Hepatocyte (in vitro differentiated cells): Measurements from ENCODE around the gene SLC12A6. TPM values are rescaled to one million over a fixed set of nuclear protein-coding genes. Genes with fewer than 3 reads are reported as not detected.

Experiments
- DNase-seq: peaks from one replicate; pipeline ENCODE4 v3.0.0-alpha.2; 2016; ENCODE audit warnings: low spot score
- H2AFZ ChIP-seq: fragments of 200-600 bp; sonication (generic); 2 replicates; pipeline ENCODE4 v1.6.0; 2016; ENCODE audit warnings: antibody characterized with exemption, mild to moderate bottlenecking
- H3K27ac ChIP-seq: fragments of 200-600 bp; sonication (generic); 2 replicates; pipeline ENCODE4 v1.5.1; 2016; ENCODE audit warnings: mild to moderate bottlenecking
- H3K27me3 ChIP-seq: fragments of 200-600 bp; sonication (generic); 2 replicates; pipeline ENCODE4 v1.6.1; 2016
- H3K36me3 ChIP-seq: fragments of 200-600 bp; sonication (generic); replicated peaks from 2 replicates; pipeline ENCODE4 v1.5.1; 2016; ENCODE audit warnings: low read depth; ENCODE audit not compliant: insufficient read depth
- H3K4me1 ChIP-seq: fragments of 200-600 bp; sonication (generic); 2 replicates; pipeline ENCODE4 v1.5.1; 2016; ENCODE audit warnings: mild to moderate bottlenecking, moderate library complexity; ENCODE audit not compliant: insufficient read depth
- H3K4me2 ChIP-seq: fragments of 200-600 bp; sonication (generic); 2 replicates; pipeline ENCODE4 v1.6.0; 2016
- H3K4me3 ChIP-seq: fragments of 200-600 bp; sonication (generic); 2 replicates; pipeline ENCODE4 v1.5.1; 2016; ENCODE audit warnings: mild to moderate bottlenecking
- H3K79me2 ChIP-seq: fragments of 200-600 bp; sonication (generic); 2 replicates; pipeline ENCODE4 v1.6.0; 2017; ENCODE audit warnings: mild to moderate bottlenecking
- H3K9me2 ChIP-seq: fragments of 200-600 bp; sonication (generic); replicated peaks from 2 replicates; pipeline ENCODE4 v1.6.0; 2017; ENCODE audit warnings: mild to moderate bottlenecking; ENCODE audit not compliant: insufficient read depth
- H3K9me3 ChIP-seq: fragments of 200-600 bp; sonication (generic); 2 replicates; pipeline ENCODE4 v1.5.1; 2016; ENCODE audit warnings: low read depth, mild to moderate bottlenecking
- H4K20me1 ChIP-seq: fragments of 200-600 bp; sonication (generic); 2 replicates; pipeline ENCODE4 v1.6.0; 2016; ENCODE audit warnings: mild to moderate bottlenecking; ENCODE audit not compliant: insufficient read depth, poor library complexity, severe bottlenecking
- EZH2 ChIP-seq: fragments of 200-600 bp; sonication (generic); IDR thresholded peaks from 2 replicates; pipeline ENCODE4 v1.6.1; 2016; ENCODE audit warnings: antibody characterized with exemption, mild to moderate bottlenecking, borderline replicate concordance
- EZH2phosphoT487 ChIP-seq: fragments of 200-600 bp; sonication (generic); IDR thresholded peaks from one replicate; pipeline ENCODE4 v1.6.1; 2018; ENCODE audit warnings: antibody characterized with exemption, mild to moderate bottlenecking, low read depth, moderate library complexity; ENCODE audit not compliant: unreplicated experiment, severe bottlenecking
- WGBS: methylation state at CpG from one replicate; pipeline ENCODE4 v1.1.6; 2016; ENCODE audit warnings: low lambda C conversion rate; ENCODE audit errors: missing lambda C conversion rate; 5-methylcytosine and 5-hydroxymethylcytosine counted together
- microRNA counts: library from miRNA; unstranded; fragments of <30 nt; microRNA quantifications from one replicate; lab custom pipeline; 2017
- microRNA-seq: library from miRNA; unstranded; fragments of <30 nt; microRNA quantifications from one replicate; pipeline ENCODE4, GENCODE V29; 2017
- polyA plus RNA-seq: library from polyadenylated mRNA; unstranded; fragments of >200 nt; fragmentation: Nextera tagmentation; extraction: Ambion mirVana; gene quantifications from 2 replicates; pipeline ENCODE4 v1.2.1, GENCODE V29; 2016
- small RNA-seq: library from RNA; depleted of rRNA; stranded (forward); fragments of <200 nt; gene quantifications from one replicate; pipeline ENCODE3, GENCODE V24; 2014
- total RNA-seq: library from RNA; depleted of rRNA; stranded (reverse); fragments of >200 nt; gene quantifications from 2 replicates; pipeline ENCODE4 v1.2.3, GENCODE V29; 2014
- TF ChIP-seq, protein P1 (sequence below): fragments of 200-600 bp; sonication (generic); IDR thresholded peaks from 2 replicates; pipeline ENCODE4 v1.5.1; 2016; ENCODE audit warnings: antibody characterized with exemption, mild to moderate bottlenecking; ENCODE audit not compliant: poor library complexity

SLC12A6 gene
- total and polyA plus RNA-seq, 2 experiments from 2014 or later: 7.4 to 13.1 TPM

GRCh38 chr15:34182942-34183341 lies 154.6 kb downstream of the SLC12A6 start:
- H4K20me1 ChIP-seq: peaks cover 13% of the 10 kb centered on the region
- no peak overlapping the region for H3K4me2 ChIP-seq
- no peaks in the 10 kb centered on the region for H3K36me3 ChIP-seq
- TF ChIP-seq, protein P1, sequence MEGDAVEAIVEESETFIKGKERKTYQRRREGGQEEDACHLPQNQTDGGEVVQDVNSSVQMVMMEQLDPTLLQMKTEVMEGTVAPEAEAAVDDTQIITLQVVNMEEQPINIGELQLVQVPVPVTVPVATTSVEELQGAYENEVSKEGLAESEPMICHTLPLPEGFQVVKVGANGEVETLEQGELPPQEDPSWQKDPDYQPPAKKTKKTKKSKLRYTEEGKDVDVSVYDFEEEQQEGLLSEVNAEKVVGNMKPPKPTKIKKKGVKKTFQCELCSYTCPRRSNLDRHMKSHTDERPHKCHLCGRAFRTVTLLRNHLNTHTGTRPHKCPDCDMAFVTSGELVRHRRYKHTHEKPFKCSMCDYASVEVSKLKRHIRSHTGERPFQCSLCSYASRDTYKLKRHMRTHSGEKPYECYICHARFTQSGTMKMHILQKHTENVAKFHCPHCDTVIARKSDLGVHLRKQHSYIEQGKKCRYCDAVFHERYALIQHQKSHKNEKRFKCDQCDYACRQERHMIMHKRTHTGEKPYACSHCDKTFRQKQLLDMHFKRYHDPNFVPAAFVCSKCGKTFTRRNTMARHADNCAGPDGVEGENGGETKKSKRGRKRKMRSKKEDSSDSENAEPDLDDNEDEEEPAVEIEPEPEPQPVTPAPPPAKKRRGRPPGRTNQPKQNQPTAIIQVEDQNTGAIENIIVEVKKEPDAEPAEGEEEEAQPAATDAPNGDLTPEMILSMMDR: no peak
- TF ChIP-seq EZH2: no peak
- TF ChIP-seq EZH2phosphoT487: no peak
- H3K27me3 ChIP-seq: no peaks in the 10 kb centered on the region
- H3K9me2 ChIP-seq: no peaks in the 10 kb centered on the region
- no peak for DNase-seq
- H3K27ac ChIP-seq: no peak overlapping the region
- peaks cover 92% of the 10 kb centered on the region for H3K79me2 ChIP-seq
- WGBS: 50% methylated on average over 4 of the region's 4 CpGs
- no peak overlapping the region for H2AFZ ChIP-seq
- H3K4me3 ChIP-seq: no peak overlapping the region
- H3K4me1 ChIP-seq: no peaks in the 10 kb centered on the region
- H3K9me3 ChIP-seq: no peaks in the 10 kb centered on the region

MicroRNAs encoded within 50 kb of the gene (microRNA counts, 767-probe panel; counts per million panel counts)
- not detected for microRNA hsa-miR-1233 (lab: Ali Mortazavi, UCI)

Small RNA genes lying within 50 kb of the gene (microRNA-seq; reads per million reads assigned to microRNA genes)
- gene MIR1233-1: not detected

Small RNA genes lying within 50 kb of the gene (small RNA-seq; reads per million reads assigned to genes)
- not detected for gene MIR1233-1
- not detected for gene RF00019

Other genes with a start within 250 kb of the SLC12A6 start
- 56.4 and 63.2 TPM in 2 replicates for gene EMC7, start 235.9 kb downstream of the SLC12A6 start, total RNA-seq
- 191 and 207 TPM in 2 replicates for gene EMC7, start 235.9 kb downstream of the SLC12A6 start, polyA plus RNA-seq
- 1.9 and 2.0 TPM in 2 replicates for gene PGBD4, start 235.7 kb downstream of the SLC12A6 start, total RNA-seq
- 0.54 and 0.56 TPM in 2 replicates for gene PGBD4, start 235.7 kb downstream of the SLC12A6 start, polyA plus RNA-seq
- gene KATNBL1, start 127.7 kb downstream of the SLC12A6 start, total RNA-seq: 127 and 166 TPM in 2 replicates
- 55.4 and 72.0 TPM in 2 replicates for gene KATNBL1, start 127.7 kb downstream of the SLC12A6 start, polyA plus RNA-seq
- 149 and 206 TPM in 2 replicates for gene EMC4, start 112.8 kb downstream of the SLC12A6 start, total RNA-seq
- gene EMC4, start 112.8 kb downstream of the SLC12A6 start, polyA plus RNA-seq: 165 and 173 TPM in 2 replicates
- 284 and 308 TPM in 2 replicates for gene NOP10, start 5.4 kb upstream of the SLC12A6 start, total RNA-seq
- 324 and 378 TPM in 2 replicates for gene NOP10, start 5.4 kb upstream of the SLC12A6 start, polyA plus RNA-seq
- gene NUTM1, start 5.5 kb upstream of the SLC12A6 start, total RNA-seq: not detected in 2 replicates
- not detected in 2 replicates for gene NUTM1, start 5.5 kb upstream of the SLC12A6 start, polyA plus RNA-seq
- gene LPCAT4, start 29.4 kb upstream of the SLC12A6 start, total RNA-seq: 9.1 and 13.5 TPM in 2 replicates
- gene LPCAT4, start 29.4 kb upstream of the SLC12A6 start, polyA plus RNA-seq: 22.1 and 35.7 TPM in 2 replicates
- 17.7 and 27.2 TPM in 2 replicates for gene GOLGA8A, start 100.0 kb upstream of the SLC12A6 start, total RNA-seq
- 51.2 and 73.0 TPM in 2 replicates for gene GOLGA8A, start 100.0 kb upstream of the SLC12A6 start, polyA plus RNA-seq
- 30.4 and 38.7 TPM in 2 replicates for gene GOLGA8B, start 245.9 kb upstream of the SLC12A6 start, total RNA-seq
- gene GOLGA8B, start 245.9 kb upstream of the SLC12A6 start, polyA plus RNA-seq: 45.8 and 71.6 TPM in 2 replicates